Right lobe of liver (tissue), 4 donors: ENCODE data around the gene GGCT.

Experiments used
- CTCF ChIP-seq, 4 donors: fragments of 200-600 bp in 3 of 4; fragments of 450-650 bp in 1 of 4; IDR thresholded peaks; one replicate each; pipeline versions ENCODE4 v1.5.1 to v1.8.0; 2016 to 2022; ENCODE audit warnings: antibody characterized with exemption in 4 of 4, mild to moderate bottlenecking in 2 of 4
- POLR2A ChIP-seq: fragments of 450-650 bp; IDR thresholded peaks from one replicate; pipeline ENCODE4 v1.6.1; 2017; ENCODE audit warnings: antibody characterized with exemption, mild to moderate bottlenecking
- donor health status: DM: no; HTN: no; CAD: no.
- donor health status: DM: no; HTN: no; CAD: no.
- donor health status: DM: no; HTN: yes; CAD: no.

GRCh38 chr7:30468041-30468440, 36.6 kb downstream of the GGCT start:
- TF ChIP-seq CTCF (IDR thresholded peaks at IDR 0.05) (no peak), POLR2A (no peak)
